Liver (tissue), 3 donors: ENCODE data around the gene HOXB4.

Experiments
- EGR1 ChIP-seq, 2 donors: IDR thresholded peaks; 2 replicates each; pipeline ENCODE4 v1.6.1; 2016 to 2018; ENCODE audit warnings: antibody characterized with exemption in 2 of 2, low read depth in 2 of 2
- FOXA1 ChIP-seq: IDR thresholded peaks from 2 replicates; pipeline ENCODE4 v1.6.1; 2016; ENCODE audit warnings: antibody characterized with exemption
- FOXA2 ChIP-seq: IDR thresholded peaks from 2 replicates; pipeline ENCODE4 v1.6.1; 2016; ENCODE audit warnings: antibody characterized with exemption
- GABPA ChIP-seq, 2 donors: IDR thresholded peaks in 1 of 2; conservative IDR thresholded peaks in 1 of 2; 2 replicates each; pipeline ENCODE4 v1.6.1; 2016; ENCODE audit warnings: antibody characterized with exemption in 2 of 2, mild to moderate bottlenecking in 1 of 2, moderate library complexity in 1 of 2
- NR2F2 ChIP-seq: IDR thresholded peaks from 2 replicates; pipeline ENCODE4 v1.6.1; 2016; ENCODE audit warnings: antibody characterized with exemption
- RAD21 ChIP-seq, 2 donors: IDR thresholded peaks; 2 replicates each; pipeline ENCODE4 v1.6.1; 2016; ENCODE audit warnings: antibody characterized with exemption in 2 of 2, mild to moderate bottlenecking in 2 of 2
- YY1 ChIP-seq: IDR thresholded peaks from 2 replicates; pipeline ENCODE4 v1.6.1; 2016; ENCODE audit warnings: antibody characterized with exemption, mild to moderate bottlenecking
- TF ChIP-seq, protein P1 (sequence below): fragments of 150-350 bp; IDR thresholded peaks from 2 replicates; pipeline ENCODE4 v1.5.1; 2017; ENCODE audit warnings: improper control_type of control experiment, low read depth, low read length; ENCODE audit not compliant: missing input control
- TF ChIP-seq, protein P2 (sequence below): IDR thresholded peaks from 2 replicates; pipeline ENCODE4 v1.6.1; 2016; ENCODE audit warnings: antibody characterized with exemption
- TF ChIP-seq, protein P3 (sequence below): IDR thresholded peaks from 2 replicates; pipeline ENCODE4 v1.6.1; 2016; ENCODE audit warnings: antibody characterized with exemption
- TF ChIP-seq, protein P4 (sequence below): IDR thresholded peaks from 2 replicates; pipeline ENCODE4 v1.6.1; 2016; ENCODE audit warnings: antibody characterized with exemption
- donor health status: healthy.
- donor health status: healthy.

DNA sequence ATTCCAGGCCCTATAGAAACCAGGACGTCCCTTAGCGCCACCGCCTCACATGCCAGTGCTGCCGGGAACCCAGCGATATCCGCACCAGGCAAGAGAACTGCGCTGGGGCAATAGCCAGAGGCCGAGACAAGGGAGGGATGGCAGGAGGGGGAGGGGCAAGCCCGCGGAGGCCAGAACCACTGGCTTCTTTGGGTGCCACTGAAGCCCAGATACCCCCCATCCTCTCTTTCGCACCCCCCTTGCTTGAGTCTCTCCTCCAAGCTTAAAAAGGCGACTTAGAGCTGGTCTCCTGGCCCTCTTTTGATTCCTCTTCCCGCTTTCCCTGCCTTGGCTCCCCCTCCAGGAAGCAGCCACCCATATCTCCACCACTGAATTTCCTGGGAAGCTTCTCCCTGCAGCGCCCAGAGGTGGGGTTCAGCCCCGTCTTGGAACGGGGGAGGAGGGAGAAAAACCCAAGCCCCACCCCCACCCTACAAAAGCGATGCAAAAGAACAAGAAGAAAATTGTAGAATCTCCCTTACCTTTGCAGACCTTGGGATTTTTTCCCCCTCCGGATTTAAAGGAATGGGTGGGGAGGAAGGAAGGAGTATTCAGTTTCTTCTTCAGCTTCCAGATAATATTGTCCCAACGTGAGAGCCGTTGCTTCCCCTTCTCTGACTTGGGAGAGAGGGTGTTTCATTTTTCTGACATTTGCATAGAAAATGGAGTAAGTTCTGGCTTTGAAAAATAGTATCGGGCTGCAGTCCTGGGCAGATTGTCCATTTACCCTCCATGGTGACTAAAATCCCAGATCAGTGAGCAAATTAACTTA lies 26.0 kb upstream of the HOXB4 start:
- TF ChIP-seq, protein P1, sequence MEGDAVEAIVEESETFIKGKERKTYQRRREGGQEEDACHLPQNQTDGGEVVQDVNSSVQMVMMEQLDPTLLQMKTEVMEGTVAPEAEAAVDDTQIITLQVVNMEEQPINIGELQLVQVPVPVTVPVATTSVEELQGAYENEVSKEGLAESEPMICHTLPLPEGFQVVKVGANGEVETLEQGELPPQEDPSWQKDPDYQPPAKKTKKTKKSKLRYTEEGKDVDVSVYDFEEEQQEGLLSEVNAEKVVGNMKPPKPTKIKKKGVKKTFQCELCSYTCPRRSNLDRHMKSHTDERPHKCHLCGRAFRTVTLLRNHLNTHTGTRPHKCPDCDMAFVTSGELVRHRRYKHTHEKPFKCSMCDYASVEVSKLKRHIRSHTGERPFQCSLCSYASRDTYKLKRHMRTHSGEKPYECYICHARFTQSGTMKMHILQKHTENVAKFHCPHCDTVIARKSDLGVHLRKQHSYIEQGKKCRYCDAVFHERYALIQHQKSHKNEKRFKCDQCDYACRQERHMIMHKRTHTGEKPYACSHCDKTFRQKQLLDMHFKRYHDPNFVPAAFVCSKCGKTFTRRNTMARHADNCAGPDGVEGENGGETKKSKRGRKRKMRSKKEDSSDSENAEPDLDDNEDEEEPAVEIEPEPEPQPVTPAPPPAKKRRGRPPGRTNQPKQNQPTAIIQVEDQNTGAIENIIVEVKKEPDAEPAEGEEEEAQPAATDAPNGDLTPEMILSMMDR: no peak
- TF ChIP-seq YY1: no peak
- TF ChIP-seq, protein P2, sequence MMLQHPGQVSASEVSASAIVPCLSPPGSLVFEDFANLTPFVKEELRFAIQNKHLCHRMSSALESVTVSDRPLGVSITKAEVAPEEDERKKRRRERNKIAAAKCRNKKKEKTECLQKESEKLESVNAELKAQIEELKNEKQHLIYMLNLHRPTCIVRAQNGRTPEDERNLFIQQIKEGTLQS: no peak
- no peak for TF ChIP-seq FOXA1
- TF ChIP-seq GABPA (IDR thresholded peaks at IDR 0.05 in 1 of 2, conservative IDR thresholded peaks at IDR 0.05 in 1 of 2): no peak
- TF ChIP-seq, protein P3, sequence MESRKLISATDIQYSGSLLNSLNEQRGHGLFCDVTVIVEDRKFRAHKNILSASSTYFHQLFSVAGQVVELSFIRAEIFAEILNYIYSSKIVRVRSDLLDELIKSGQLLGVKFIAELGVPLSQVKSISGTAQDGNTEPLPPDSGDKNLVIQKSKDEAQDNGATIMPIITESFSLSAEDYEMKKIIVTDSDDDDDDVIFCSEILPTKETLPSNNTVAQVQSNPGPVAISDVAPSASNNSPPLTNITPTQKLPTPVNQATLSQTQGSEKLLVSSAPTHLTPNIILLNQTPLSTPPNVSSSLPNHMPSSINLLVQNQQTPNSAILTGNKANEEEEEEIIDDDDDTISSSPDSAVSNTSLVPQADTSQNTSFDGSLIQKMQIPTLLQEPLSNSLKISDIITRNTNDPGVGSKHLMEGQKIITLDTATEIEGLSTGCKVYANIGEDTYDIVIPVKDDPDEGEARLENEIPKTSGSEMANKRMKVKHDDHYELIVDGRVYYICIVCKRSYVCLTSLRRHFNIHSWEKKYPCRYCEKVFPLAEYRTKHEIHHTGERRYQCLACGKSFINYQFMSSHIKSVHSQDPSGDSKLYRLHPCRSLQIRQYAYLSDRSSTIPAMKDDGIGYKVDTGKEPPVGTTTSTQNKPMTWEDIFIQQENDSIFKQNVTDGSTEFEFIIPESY: no peak
- no peak for TF ChIP-seq NR2F2
- TF ChIP-seq, protein P4, sequence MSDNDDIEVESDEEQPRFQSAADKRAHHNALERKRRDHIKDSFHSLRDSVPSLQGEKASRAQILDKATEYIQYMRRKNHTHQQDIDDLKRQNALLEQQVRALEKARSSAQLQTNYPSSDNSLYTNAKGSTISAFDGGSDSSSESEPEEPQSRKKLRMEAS: no peak
- TF ChIP-seq FOXA2: no peak
- no peak for TF ChIP-seq EGR1 (IDR thresholded peaks at IDR 0.05; ENCODE audit: low read depth in 2 of 2)
- TF ChIP-seq RAD21 (IDR thresholded peaks at IDR 0.05): no peak
